Retinal pigment epithelial cell (primary cell): ENCODE results near the gene RIN3.
"Not testable (repeated sequence)": the region's sequence is repeated elsewhere in the genome, so short reads cannot be mapped to it uniquely, and the experiment has no call there.

Experiments
- DNase-seq: peaks from one replicate; pipeline ENCODE4 v3.0.0-alpha.2; 2010; ENCODE audit warnings: low read depth
- H3K4me3 ChIP-seq: 2 replicates; pipeline ENCODE4 v1.5.1; 2011; ENCODE audit warnings: mild to moderate bottlenecking, low read length, control low read depth, moderate library complexity
- CTCF ChIP-seq: conservative IDR thresholded peaks from 2 replicates; pipeline ENCODE4 v1.5.1; 2011; ENCODE audit warnings: low read depth, low read length, control low read depth, inconsistent platforms

Gene RIN3

GRCh38 chr14:92531106-92531873, 17.7 kb downstream of the RIN3 start:
- DNase-seq: no peak
- no peak overlapping the region for H3K4me3 ChIP-seq
- no peak for TF ChIP-seq CTCF

- no peak for TF ChIP-seq CTCF
- H3K4me3 ChIP-seq: no peak overlapping the region
- no peak for DNase-seq
These were observed 19.0 kb downstream of the RIN3 start for GRCh38 chr14:92532490-92533163.

GRCh38 chr14:92534932-92535643, 21.5 kb downstream of the RIN3 start:
- H3K4me3 ChIP-seq: no peak overlapping the region
- TF ChIP-seq CTCF: no peak
- no peak for DNase-seq

- not testable (repeated sequence) for H3K4me3 ChIP-seq, DNase-seq
These were observed 22.6 kb downstream of the RIN3 start for GRCh38 chr14:92536231-92536630.

GRCh38 chr14:92538412-92538985, 24.9 kb downstream of the RIN3 start:
- DNase-seq: no peak
- H3K4me3 ChIP-seq: no peak overlapping the region
- TF ChIP-seq CTCF: no peak

- no peak overlapping the region for H3K4me3 ChIP-seq
- no peak for TF ChIP-seq CTCF
- DNase-seq: no peak
These were observed 25.8 kb downstream of the RIN3 start for GRCh38 chr14:92539419-92539818.

- H3K4me3 ChIP-seq: no peak overlapping the region
- DNase-seq: no peak
These were observed 26.3 kb downstream of the RIN3 start for GRCh38 chr14:92539875-92540274.

More at GRCh38 chr14:92539875-92540274, 26.3 kb downstream of the RIN3 start:
- TF ChIP-seq CTCF: no peak
